Neural progenitor cell (in vitro differentiated cells): Measurements from ENCODE around the gene PPP1R3A. TPM values are rescaled to one million over a fixed set of nuclear protein-coding genes. Genes with fewer than 3 reads are reported as not detected.
"Not testable (repeated sequence)": the region's sequence is repeated elsewhere in the genome, so short reads cannot be mapped to it uniquely, and the experiment has no call there.

Source experiments
- DNase-seq: peaks from one replicate; pipeline ENCODE4 v3.0.0-alpha.2; 2016; ENCODE audit warnings: low spot score
- H2AFZ ChIP-seq: fragments of 200-600 bp; sonication (generic); replicated peaks from 2 replicates; pipeline ENCODE4 v1.6.1; 2016; ENCODE audit warnings: antibody characterized with exemption
- H3F3A ChIP-seq: fragments of 200-600 bp; sonication (generic); 2 replicates; pipeline ENCODE4 v1.6.1; 2016; ENCODE audit warnings: antibody characterized with exemption, low read depth
- H3K27ac ChIP-seq: fragments of 200-600 bp; sonication (generic); 2 replicates; pipeline ENCODE4 v1.5.1; 2016; ENCODE audit warnings: mild to moderate bottlenecking
- H3K27me3 ChIP-seq: fragments of 200-600 bp; sonication (generic); 2 replicates; pipeline ENCODE4 v1.6.1; 2016; ENCODE audit warnings: mild to moderate bottlenecking, moderate library complexity
- H3K36me3 ChIP-seq: fragments of 200-600 bp; sonication (generic); 2 replicates; pipeline ENCODE4 v1.5.1; 2016
- H3K4me1 ChIP-seq: fragments of 200-600 bp; sonication (generic); 2 replicates; pipeline ENCODE4 v1.6.1; 2016; ENCODE audit warnings: mixed run types
- H3K4me2 ChIP-seq: fragments of 200-600 bp; sonication (generic); 2 replicates; pipeline ENCODE4 v1.6.1; 2016
- H3K4me3 ChIP-seq: fragments of 200-600 bp; sonication (generic); 2 replicates; pipeline ENCODE4 v1.5.1; 2016
- H3K79me2 ChIP-seq: fragments of 200-600 bp; sonication (generic); 2 replicates; pipeline ENCODE4 v1.6.1; 2016; ENCODE audit warnings: low read depth
- H3K9ac ChIP-seq: fragments of 200-600 bp; sonication (generic); 2 replicates; pipeline ENCODE4 v1.6.1; 2016
- H3K9me3 ChIP-seq: fragments of 200-600 bp; sonication (generic); 2 replicates; pipeline ENCODE4 v1.5.1; 2016; ENCODE audit warnings: low read depth
- H4K20me1 ChIP-seq: fragments of 200-600 bp; sonication (generic); 2 replicates; pipeline ENCODE4 v1.6.1; 2016; ENCODE audit warnings: low read depth
- H3K27ac Mint-ChIP-seq: 3 replicates; pipeline ENCODE4 v1.8.0; 2021; ENCODE audit warnings: mixed read lengths
- H3K27me3 Mint-ChIP-seq: 2 replicates; pipeline ENCODE4 v1.8.0; 2022; ENCODE audit warnings: low read depth, mild to moderate bottlenecking, inconsistent platforms, moderate library complexity, mixed read lengths; ENCODE audit not compliant: insufficient read depth
- H3K36me3 Mint-ChIP-seq: 3 replicates; pipeline ENCODE4 v1.8.0; 2021; ENCODE audit warnings: mixed read lengths
- H3K4me1 Mint-ChIP-seq: 3 replicates; pipeline ENCODE4 v1.8.0; 2021; ENCODE audit warnings: mixed read lengths
- H3K4me3 Mint-ChIP-seq: 3 replicates; pipeline ENCODE4 v1.8.0; 2021; ENCODE audit warnings: mild to moderate bottlenecking, moderate library complexity, mixed read lengths
- H3K9me3 Mint-ChIP-seq: 3 replicates; pipeline ENCODE4 v1.8.0; 2020; ENCODE audit warnings: mixed read lengths
- EZH2 ChIP-seq: fragments of 200-600 bp; sonication (generic); IDR thresholded peaks from 2 replicates; pipeline ENCODE4 v1.6.1; 2017; ENCODE audit warnings: antibody characterized with exemption, mild to moderate bottlenecking, moderate library complexity
- EZH2phosphoT487 ChIP-seq: fragments of 200-600 bp; sonication (generic); IDR thresholded peaks from 2 replicates; pipeline ENCODE4 v1.6.1; 2017; ENCODE audit warnings: antibody characterized with exemption
- total RNA-seq: library from RNA; depleted of rRNA; stranded (reverse); fragments of >200 nt; gene quantifications from 2 replicates; pipeline ENCODE4 v1.2.3, GENCODE V29; 2015; ENCODE audit warnings: low replicate concordance
- TF ChIP-seq, protein P1 (sequence below): fragments of 200-600 bp; sonication (generic); IDR thresholded peaks from 2 replicates; pipeline ENCODE4 v1.5.1; 2017; ENCODE audit warnings: antibody characterized with exemption, mild to moderate bottlenecking

PPP1R3A gene
- total RNA-seq, 1 donor from 2014 or later = not detected

DNA sequence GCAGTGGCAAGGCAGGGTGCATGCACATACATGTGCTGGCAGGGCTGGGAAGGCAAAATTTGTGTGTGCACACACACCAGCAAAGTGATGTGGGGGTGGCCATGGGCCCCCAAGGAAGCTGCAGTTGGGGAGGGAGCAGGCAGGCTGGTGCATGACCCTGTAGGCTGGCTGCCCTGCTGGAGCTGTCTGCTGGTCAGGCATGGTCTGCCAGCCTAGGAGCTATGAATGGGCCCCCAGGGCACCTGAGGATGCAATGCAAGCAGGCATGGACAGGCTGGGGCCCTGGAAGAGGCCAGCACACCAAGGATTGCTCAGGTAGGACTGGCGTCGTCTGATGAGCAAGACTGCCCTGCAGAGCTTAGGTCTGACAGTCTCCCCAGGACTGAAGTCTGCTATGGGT lies 18.2 kb upstream of the PPP1R3A start:
- H3K27ac Mint-ChIP-seq = no peak overlapping the region
- H3K4me1 Mint-ChIP-seq = no peaks in the 10 kb centered on the region
- H3K79me2 ChIP-seq = no peaks in the 10 kb centered on the region
- no peaks in the 10 kb centered on the region for H4K20me1 ChIP-seq
- H3K4me3 Mint-ChIP-seq = no peak overlapping the region
- H3K27me3 ChIP-seq = no peaks in the 10 kb centered on the region
- no peak overlapping the region for H3K4me2 ChIP-seq
- H2AFZ ChIP-seq = no peak overlapping the region
- no peaks in the 10 kb centered on the region for H3K36me3 Mint-ChIP-seq
- no peaks in the 10 kb centered on the region for H3K4me1 ChIP-seq
- no peaks in the 10 kb centered on the region for H3K36me3 ChIP-seq
- no peaks in the 10 kb centered on the region for H3K9me3 ChIP-seq
- no peak overlapping the region for H3K4me3 ChIP-seq
- DNase-seq = no peak
- no peaks in the 10 kb centered on the region for H3K27me3 Mint-ChIP-seq
- H3K9ac ChIP-seq = no peak overlapping the region
- H3K9me3 Mint-ChIP-seq = peaks cover 8% of the 10 kb centered on the region
- no peaks in the 10 kb centered on the region for H3F3A ChIP-seq
- H3K27ac ChIP-seq = no peak overlapping the region
- TF ChIP-seq EZH2 (no peak), EZH2phosphoT487 (no peak)
- TF ChIP-seq, protein P1, sequence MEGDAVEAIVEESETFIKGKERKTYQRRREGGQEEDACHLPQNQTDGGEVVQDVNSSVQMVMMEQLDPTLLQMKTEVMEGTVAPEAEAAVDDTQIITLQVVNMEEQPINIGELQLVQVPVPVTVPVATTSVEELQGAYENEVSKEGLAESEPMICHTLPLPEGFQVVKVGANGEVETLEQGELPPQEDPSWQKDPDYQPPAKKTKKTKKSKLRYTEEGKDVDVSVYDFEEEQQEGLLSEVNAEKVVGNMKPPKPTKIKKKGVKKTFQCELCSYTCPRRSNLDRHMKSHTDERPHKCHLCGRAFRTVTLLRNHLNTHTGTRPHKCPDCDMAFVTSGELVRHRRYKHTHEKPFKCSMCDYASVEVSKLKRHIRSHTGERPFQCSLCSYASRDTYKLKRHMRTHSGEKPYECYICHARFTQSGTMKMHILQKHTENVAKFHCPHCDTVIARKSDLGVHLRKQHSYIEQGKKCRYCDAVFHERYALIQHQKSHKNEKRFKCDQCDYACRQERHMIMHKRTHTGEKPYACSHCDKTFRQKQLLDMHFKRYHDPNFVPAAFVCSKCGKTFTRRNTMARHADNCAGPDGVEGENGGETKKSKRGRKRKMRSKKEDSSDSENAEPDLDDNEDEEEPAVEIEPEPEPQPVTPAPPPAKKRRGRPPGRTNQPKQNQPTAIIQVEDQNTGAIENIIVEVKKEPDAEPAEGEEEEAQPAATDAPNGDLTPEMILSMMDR = no peak

DNA sequence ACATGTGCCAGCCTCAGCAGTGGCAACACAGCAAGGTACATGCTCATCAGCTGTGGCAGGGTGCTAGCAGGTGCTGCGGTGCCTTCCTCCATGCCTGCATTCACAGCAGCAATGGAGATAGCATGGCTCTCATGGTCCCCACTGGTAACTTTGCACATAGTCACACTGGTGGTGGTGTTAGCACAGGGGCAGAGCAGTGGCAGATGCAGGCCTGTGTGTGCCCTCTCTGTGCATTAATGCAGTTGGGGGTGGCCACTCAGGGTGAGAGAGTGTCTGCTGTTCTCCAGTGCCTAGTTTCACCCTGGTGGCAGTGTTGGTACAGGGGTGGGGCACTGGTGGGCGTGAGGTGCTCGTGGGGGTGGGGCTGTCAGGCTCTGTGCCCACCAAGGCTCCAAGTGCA lies 17.7 kb upstream of the PPP1R3A start:
- H3K9me3 Mint-ChIP-seq = peaks cover 8% of the 10 kb centered on the region
- H3K27ac Mint-ChIP-seq = no peak overlapping the region
- H3F3A ChIP-seq = no peaks in the 10 kb centered on the region
- H3K36me3 ChIP-seq = no peaks in the 10 kb centered on the region
- TF ChIP-seq EZH2 (no peak), EZH2phosphoT487 (no peak)
- no peak overlapping the region for H3K9ac ChIP-seq
- H3K4me3 ChIP-seq = no peak overlapping the region
- no peaks in the 10 kb centered on the region for H3K27me3 ChIP-seq
- no peak overlapping the region for H3K4me2 ChIP-seq
- no peaks in the 10 kb centered on the region for H3K9me3 ChIP-seq
- H3K4me3 Mint-ChIP-seq = no peak overlapping the region
- no peak overlapping the region for H3K27ac ChIP-seq
- no peaks in the 10 kb centered on the region for H3K27me3 Mint-ChIP-seq
- no peaks in the 10 kb centered on the region for H3K4me1 ChIP-seq
- no peaks in the 10 kb centered on the region for H3K4me1 Mint-ChIP-seq
- no peak for DNase-seq
- no peaks in the 10 kb centered on the region for H3K79me2 ChIP-seq
- no peak overlapping the region for H2AFZ ChIP-seq
- H3K36me3 Mint-ChIP-seq = no peaks in the 10 kb centered on the region
- no peaks in the 10 kb centered on the region for H4K20me1 ChIP-seq

DNA sequence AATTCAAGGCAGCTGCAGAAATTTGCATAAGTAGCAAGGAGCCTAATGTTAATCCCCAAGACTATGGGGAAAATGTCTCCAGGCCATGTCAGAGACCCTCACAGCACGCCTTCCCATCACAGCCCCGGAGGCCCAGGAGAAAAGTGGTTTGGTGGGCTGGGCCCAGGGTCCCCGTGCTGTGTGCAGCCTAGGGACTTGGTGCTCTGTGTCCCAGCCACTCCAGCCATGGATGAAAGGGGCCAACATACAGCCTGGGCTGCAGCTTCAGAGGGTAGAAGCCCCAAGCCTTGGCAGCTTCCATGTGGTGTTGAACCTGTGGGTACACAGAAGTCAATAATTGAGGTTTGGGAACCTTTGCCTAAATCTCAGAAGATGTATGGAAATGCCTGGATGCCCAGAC lies 10.6 kb upstream of the PPP1R3A start:
- not testable (repeated sequence) for H4K20me1 ChIP-seq, H3K27ac ChIP-seq, H3K4me1 Mint-ChIP-seq, H2AFZ ChIP-seq, H3F3A ChIP-seq, H3K27ac Mint-ChIP-seq, DNase-seq, H3K4me3 Mint-ChIP-seq, H3K9ac ChIP-seq, H3K4me2 ChIP-seq, H3K4me3 ChIP-seq, H3K27me3 Mint-ChIP-seq, H3K36me3 ChIP-seq, H3K9me3 ChIP-seq, H3K9me3 Mint-ChIP-seq, H3K4me1 ChIP-seq, H3K36me3 Mint-ChIP-seq, H3K79me2 ChIP-seq, H3K27me3 ChIP-seq

DNA sequence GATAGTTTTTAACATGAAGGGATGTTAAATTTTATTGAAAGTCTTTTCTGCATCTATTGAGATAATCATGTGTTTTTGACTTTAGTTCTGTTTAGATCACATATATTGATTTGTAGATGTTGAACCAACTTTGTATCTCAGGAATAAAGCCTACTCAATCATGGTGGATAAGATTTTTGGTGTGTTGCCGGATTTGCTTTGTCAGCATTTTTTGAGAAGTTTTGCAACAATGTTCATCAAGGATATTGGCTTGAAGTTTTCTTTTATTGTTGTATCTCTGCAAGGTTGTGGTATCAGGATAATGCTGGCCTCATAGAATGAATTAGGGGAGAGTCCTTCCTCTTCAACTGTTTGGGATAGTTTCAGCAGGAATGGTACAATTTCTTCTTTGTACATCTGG lies 9.3 kb upstream of the PPP1R3A start:
- no peaks in the 10 kb centered on the region for H4K20me1 ChIP-seq
- no peak overlapping the region for H3K9ac ChIP-seq
- no peaks in the 10 kb centered on the region for H3F3A ChIP-seq
- TF ChIP-seq EZH2phosphoT487 (no peak), EZH2 (no peak)
- TF ChIP-seq, protein P1 = no peak
- Mint-ChIP-seq H3K9me3 (peaks cover 5% of the 10 kb centered on the region), H3K27ac (no peak overlapping the region), H3K4me3 (no peak overlapping the region), H3K4me1 (no peaks in the 10 kb centered on the region), H3K27me3 (no peaks in the 10 kb centered on the region), H3K36me3 (no peaks in the 10 kb centered on the region)
- no peak overlapping the region for H3K4me3 ChIP-seq
- no peak for DNase-seq
- no peaks in the 10 kb centered on the region for H3K79me2 ChIP-seq
- H2AFZ ChIP-seq = no peak overlapping the region
- no peaks in the 10 kb centered on the region for H3K36me3 ChIP-seq
- no peaks in the 10 kb centered on the region for H3K4me1 ChIP-seq
- H3K9me3 ChIP-seq = no peaks in the 10 kb centered on the region
- no peak overlapping the region for H3K27ac ChIP-seq
- no peaks in the 10 kb centered on the region for H3K27me3 ChIP-seq
- H3K4me2 ChIP-seq = no peak overlapping the region
